GM12875 (cell line): Measurements from ENCODE around the gene B4GALT7.

Experiments used
- H3K4me3 ChIP-seq: one replicate; pipeline ENCODE4 v1.5.1; 2011; ENCODE audit warnings: low read depth, low read length, control low read depth
- TF ChIP-seq, protein P1 (sequence below): IDR thresholded peaks from 2 replicates; pipeline ENCODE4 v1.5.1; 2011; ENCODE audit warnings: low read depth, mild to moderate bottlenecking, control low read depth, inconsistent platforms, low read length, moderate library complexity, borderline replicate concordance; ENCODE audit not compliant: insufficient read depth

The B4GALT7 gene

GRCh38 chr5:177599731-177600507, at the start of gene B4GALT7:
Gene B4GALT7, plus strand, starts transcription at chr5:177600132. Its CDS starts 79 bp downstream, at chr5:177600211.
- H3K4me3 ChIP-seq = peak within 1 kb of the TSS; percentile 89
- TF ChIP-seq, protein P1, sequence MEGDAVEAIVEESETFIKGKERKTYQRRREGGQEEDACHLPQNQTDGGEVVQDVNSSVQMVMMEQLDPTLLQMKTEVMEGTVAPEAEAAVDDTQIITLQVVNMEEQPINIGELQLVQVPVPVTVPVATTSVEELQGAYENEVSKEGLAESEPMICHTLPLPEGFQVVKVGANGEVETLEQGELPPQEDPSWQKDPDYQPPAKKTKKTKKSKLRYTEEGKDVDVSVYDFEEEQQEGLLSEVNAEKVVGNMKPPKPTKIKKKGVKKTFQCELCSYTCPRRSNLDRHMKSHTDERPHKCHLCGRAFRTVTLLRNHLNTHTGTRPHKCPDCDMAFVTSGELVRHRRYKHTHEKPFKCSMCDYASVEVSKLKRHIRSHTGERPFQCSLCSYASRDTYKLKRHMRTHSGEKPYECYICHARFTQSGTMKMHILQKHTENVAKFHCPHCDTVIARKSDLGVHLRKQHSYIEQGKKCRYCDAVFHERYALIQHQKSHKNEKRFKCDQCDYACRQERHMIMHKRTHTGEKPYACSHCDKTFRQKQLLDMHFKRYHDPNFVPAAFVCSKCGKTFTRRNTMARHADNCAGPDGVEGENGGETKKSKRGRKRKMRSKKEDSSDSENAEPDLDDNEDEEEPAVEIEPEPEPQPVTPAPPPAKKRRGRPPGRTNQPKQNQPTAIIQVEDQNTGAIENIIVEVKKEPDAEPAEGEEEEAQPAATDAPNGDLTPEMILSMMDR = no peak

- TF ChIP-seq, protein P1 = no peak
- peak overlapping the region; percentile 89 for H3K4me3 ChIP-seq
Observed at GRCh38 chr5:177552839-177553455, 47.0 kb upstream of the B4GALT7 start.

GRCh38 chr5:177553671-177554429, 46.1 kb upstream of the B4GALT7 start:
- TF ChIP-seq, protein P1 = no peak

DNA sequence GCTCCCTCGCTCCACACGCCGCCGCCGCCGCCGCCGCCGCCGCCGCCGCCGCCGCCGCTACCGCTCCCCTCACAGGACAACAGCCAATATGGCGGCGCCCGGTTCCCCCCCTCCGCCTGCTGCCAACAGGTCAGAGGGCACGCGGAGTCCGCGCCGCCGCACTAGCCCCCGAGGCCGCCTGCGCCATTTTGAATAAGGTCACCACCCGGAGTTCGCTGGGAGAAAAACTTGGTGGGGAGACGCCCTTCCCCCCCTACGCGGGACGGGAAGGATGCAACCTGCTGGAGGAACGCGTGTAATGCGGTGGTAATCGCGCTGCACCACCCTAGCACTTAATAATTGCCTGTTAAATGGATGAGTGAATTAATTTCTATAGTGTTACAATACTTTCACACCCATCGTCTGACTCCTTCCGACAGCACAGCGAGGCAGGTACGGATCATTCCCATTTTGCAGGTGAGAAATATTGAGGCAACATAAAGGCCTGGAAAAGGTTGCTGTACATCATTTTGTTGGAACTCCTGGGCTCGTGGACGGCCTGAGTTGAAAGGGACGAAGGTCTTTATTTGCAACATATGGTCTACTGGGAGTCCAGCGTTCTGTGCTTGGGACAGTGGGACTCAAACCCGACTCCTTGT, 45.3 kb upstream of the B4GALT7 start, which contains the start of gene FAM193B:
TSS of gene FAM193B (minus strand) at position 90 of the 638 bp plus-strand sequence. CDS start 105 bp downstream, outside the sequence.
- TF ChIP-seq, protein P1 = 0 out of 2 replicates have a peak, but pooled peaks have one; percentile 19
- peak within 1 kb of the TSS; percentile 89 for H3K4me3 ChIP-seq

More at GRCh38 chr5:177553671-177554429, 46.1 kb upstream of the B4GALT7 start:
- H3K4me3 ChIP-seq = peak overlapping the region; percentile 89

GRCh38 chr5:177555228-177555627, 44.7 kb upstream of the B4GALT7 start:
- TF ChIP-seq, protein P1 = no peak
- H3K4me3 ChIP-seq = no peak overlapping the region

DNA sequence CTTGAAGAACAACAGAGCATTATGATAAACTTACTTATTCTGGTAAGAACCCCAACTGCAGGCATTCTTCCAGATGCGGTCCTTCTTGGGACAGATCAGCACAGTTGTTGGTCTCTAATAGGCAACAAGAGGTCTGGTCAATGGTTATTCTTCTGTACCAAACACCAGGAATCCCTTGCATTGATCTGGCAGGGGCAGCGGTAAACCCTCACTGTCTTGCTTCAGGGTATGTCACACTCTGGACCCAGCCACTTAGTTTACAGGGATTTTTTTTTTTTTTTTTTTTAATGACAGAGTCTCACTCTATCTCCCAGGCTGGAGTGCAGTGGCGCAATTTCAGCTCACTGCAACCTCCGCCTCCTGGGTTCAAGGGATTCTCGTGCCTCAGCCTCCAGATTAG, 44.3 kb upstream of the B4GALT7 start:
- TF ChIP-seq, protein P1 = no peak

More for the DNA sequence above, 44.3 kb upstream of the B4GALT7 start:
- H3K4me3 ChIP-seq = no peak overlapping the region
